NCI-H345 (cell line): ENCODE results near the gene PPIE.

Experiments
- DNase-seq: peaks from one replicate; lab custom pipeline; 2025; lab: John Stamatoyannopoulos, UW

Gene PPIE

DNA sequence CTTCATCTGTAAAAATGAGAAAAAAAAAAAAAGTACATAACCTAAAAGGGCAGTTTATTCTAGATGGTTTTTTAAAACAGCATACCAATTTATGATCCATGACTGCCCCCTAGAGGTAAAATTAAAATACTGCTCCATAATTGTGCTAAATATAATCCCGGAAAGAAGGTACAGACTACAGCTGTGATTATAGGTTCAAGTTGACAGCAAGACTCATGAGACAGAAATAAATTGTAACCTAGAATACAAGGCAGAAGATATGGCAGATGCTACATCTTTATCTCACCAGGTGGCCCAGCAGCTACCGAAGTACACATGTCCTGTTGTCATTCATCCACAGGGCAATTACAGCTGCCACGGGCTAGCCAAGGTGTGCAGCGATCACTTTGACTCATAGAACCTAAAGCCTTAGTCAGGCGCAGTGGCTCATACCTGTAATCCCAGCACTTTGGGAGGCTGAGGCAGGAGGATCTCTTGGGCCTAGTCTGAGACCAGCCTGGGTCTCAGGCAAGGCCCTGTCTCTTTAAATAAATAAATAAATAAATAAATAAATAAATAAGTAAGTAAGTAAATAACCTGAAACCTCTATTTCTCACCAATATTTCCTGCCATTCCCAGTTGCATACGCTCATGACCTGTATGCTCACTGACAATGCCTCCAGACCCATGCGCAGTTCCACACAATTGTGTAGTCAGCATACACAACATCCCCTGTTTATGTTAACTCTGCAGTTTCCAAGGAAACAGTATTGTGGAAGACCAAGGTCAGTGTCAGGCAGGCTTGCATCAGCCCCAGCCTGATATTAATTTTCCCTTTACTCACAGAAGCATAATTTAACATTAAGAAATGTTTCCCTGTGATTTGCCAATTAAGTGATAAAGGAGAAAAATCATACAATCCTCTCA lies 18.3 kb upstream of the PPIE start:
- peak; percentile 70 for DNase-seq

- no peak for DNase-seq
Observed at GRCh38 chr1:39721664-39722063, 17.0 kb upstream of the PPIE start.

DNA sequence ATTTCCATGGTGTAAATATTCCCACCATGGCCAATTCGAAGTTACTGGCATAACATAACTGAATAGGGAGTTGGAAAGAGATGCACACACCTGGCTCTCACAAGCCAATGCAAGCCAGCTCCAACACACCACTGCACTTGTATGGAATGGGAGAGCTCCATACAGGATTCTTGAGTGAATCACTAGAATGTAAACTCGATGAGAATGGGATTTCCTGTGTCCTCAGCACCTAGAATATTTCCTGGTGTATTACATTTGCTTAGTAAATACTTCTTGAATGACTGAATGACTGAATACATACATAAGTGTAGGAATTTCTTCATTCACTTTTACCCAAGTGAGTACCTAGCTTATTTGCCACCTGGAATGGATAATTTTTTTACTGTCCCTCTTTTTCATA lies 16.2 kb upstream of the PPIE start:
- DNase-seq: no peak

GRCh38 chr1:39726600-39726999 lies 12.1 kb upstream of the PPIE start:
- DNase-seq: no peak

DNA sequence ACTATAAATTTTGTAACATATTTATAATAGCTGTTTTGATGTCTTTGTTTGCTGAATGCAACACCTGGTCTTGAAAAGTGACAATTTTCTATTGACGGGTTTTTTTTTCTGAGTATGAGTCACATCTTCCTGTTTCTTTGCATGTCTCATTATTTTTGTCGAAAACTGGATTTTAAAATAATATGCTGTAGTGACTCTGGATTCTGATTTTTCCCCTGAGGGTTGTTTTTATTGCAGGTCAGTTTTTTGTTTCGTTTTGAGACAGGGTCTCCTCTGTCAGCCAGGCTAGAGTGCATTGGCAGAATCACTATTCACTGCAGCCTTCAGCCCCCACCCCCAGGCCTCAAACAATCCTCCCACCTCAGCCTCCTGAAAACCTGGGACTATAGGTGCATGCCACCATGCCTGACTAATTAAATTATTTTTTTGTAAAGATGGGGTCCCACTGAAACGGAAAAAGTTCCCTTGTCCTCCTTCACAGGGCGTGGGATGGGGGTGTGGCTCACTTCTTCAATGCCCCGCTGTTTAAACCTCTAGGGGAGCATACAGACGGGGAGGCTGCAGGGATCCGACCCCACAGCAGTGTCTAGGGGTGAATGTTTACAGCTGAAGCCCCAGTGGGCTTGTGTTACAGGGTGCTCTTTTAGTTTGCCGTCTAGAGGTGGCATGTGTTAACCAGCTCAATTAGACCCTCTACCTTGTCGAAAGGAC lies 11.3 kb upstream of the PPIE start:
- DNase-seq: no peak

DNA sequence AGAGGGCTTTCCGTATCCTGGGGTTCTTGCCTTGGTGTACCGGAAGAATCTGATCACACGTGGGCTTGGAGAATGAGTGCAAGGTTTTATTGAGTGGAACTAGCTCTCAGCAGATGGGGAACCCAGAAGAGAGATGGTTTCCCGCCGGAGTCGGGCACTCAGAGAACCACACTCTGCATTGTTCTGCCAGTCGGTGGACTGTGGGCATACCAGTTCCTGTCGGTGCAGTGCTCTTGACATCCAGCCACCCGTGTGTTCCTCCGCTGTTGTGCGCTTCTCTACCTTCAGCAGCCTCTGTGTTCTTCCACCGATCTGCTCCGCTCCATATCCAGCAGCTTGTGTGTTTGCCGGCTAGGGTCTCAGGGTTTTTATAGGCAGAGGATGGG lies 10.8 kb upstream of the PPIE start:
- no peak for DNase-seq

DNA sequence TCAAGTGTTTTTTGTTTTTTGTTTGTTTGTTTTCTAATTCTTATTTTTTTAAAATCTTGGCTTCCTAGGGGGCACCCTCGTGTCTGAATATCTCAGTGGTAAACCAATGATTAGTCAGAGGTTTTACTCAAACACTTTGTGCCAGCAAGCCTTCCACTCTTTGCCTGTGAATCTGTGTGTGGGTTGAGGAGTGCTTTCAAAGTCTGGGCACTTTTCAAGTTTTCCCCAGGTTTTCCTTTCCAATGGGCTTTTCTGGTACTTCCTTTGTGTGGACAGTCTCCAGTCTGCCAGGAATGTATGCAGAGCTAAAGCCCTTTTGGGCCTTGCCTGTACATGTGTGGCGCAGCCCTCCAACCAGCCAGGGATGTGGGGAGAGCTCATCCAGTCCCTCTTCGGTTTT lies 9.7 kb upstream of the PPIE start:
- no peak for DNase-seq

GRCh38 chr1:39729842-39730241 lies 8.8 kb upstream of the PPIE start:
- no peak for DNase-seq

GRCh38 chr1:39732730-39733129 lies 6.0 kb upstream of the PPIE start:
- DNase-seq: no peak

DNA sequence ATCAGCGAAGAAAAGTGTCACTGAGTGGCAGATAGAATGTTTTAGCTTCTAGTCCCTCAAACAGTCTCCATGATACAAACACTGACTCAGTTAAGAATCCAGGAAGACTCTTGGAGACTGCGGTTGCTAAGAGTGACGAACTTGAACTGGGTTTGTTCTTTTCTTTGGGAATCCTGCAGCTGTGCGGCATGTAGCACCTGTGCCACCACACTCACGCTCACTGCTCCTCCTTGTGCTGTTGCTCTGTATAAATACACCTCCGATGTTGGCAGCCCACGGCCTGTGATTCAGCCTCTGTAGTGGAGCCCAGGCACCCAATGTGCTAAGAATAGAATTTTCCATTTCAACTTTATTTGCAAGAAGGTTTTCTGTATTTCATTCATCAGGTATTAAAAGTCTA lies 5.5 kb upstream of the PPIE start:
- DNase-seq: no peak

DNA sequence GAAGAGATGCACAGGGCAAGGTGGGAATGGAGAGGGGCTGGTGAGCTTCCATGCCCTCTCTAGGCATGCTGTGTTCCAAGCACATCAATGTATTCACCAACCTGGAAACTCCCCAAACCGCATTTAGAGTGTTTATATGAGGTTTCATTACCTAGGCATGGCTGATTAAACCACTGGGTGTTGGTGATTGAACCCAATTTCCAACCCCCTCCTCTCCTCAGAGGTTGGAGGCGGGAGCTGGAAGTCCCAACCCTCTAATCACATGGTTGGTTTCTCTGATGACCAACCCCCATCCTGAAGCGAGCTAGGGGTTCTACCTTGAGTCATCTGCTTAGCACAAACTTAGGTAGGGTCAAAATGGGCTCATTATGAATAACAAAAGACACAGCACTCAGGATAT lies 3.0 kb upstream of the PPIE start:
- no peak for DNase-seq

DNA sequence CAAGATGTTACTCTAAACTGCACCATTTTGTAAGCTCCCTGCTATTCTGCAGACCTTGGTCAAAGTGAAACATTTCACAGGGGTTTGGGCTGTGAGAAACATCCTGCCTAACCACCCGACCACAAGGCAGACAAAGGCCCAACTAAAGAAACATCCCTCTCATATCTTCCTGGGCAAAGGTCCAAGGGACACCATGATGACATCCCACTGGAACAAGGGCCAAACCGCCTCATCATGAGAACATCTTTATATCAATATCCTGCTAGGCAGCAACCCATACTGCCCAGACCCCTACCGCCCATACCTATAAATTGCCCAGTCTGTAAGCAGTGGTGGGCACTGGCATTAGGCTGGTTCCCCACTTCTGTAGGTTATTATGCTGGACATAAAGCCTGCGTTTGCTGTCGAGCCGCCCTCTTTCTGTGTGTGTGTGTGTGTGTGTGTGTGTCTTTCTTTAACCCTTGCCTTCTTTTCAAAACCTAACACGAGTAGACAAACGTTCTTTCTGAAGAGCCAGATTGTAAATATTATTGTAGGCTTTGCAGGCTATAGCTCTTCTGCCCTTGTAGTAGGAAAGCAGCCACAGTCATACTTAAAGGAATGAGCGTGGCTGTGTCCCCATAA lies 1.0 kb upstream of the PPIE start:
- no peak for DNase-seq

DNA sequence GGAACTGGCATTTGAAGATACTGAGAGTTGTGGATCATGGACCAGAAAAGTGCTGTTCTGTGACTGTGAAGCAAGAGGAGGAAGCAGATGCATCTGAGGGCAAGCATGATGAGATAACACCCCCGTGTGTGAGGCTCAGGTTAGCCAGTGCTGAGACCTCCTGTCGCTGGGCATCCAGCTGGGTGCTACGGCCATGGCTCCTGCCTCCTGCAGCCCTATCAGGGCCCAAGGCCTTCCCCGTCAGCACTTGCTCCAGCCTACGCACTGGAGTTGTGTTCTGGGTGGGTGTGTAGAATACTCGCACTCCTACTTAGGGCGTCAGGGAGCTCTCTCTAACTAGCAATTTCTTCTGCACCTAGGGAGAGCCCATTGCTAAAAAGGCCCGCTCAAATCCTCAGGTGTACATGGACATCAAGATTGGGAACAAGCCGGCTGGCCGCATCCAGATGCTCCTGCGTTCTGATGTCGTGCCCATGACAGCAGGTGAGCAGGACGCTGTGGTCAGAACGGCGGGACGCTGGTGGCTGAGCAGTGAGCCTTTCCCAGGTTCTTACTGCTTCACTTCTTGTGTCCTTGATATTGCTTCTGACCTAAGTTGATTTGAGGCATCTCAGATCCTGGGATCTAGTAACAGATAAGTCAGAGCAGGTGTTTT lies 6.5 kb downstream of the PPIE start:
- no peak for DNase-seq

DNA sequence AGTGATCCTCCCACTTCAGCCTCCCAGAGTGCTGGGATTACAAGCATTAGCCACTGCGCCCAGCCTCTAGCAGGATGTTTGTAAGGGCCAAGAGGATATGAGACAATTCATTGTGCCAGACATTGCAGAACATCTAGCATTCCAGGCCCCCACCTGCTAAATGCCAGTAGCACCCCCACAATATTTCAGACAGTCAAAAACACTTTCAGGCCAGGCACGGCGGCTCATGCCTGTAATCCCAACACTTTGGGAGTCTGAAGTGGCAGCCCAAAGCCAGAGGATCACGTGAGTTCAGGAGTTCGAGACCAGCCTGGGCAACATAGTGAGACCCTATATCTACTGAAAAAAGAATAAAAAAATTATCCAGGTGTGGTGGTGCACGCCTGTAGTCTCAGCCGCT lies 12.9 kb downstream of the PPIE start:
- DNase-seq: no peak

DNA sequence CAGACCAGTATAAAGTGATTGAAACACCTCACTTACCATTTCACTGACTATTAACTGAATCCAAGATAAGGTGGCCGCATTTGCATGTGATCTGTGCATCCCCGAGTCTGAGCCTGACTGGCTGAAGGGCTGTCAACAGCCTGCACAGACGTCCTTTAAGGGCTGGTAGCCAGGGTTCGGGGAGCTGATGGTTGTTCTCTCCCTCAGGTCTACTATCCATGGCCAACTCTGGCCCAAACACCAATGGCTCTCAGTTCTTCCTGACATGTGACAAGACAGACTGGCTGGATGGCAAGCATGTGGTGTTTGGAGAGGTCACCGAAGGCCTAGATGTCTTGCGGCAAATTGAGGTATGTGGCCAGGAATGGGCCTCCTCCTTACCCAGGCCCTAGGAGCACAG lies 14.0 kb downstream of the PPIE start:
- DNase-seq: no peak

GRCh38 chr1:39753132-39754025 lies 14.7 kb downstream of the PPIE start:
- no peak for DNase-seq

DNA sequence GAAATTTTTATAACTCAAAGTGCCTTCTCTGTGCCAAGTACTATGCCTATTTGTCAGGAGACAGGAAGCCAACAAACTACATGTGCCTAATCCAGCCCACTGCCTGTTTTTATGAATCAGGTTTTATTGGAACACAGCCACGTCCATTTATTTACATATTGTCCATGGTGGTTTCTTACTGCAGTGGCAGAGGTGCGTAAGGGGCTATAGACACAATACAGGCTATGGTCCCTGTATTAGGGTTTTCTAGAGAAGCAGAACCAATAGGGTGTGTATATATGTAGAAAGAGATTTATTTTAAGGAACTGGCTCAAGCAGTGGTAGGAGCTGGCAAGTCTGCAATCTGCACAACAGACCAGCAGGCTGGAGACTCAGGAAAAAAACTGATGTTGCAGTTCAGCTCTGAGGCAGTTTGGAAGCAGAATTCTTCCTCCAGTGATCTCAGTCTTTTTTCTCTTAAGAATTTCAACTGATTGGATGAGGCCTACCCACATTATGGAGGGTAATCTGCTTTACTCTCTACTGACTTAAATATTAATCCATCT lies 15.4 kb downstream of the PPIE start:
- no peak for DNase-seq

DNA sequence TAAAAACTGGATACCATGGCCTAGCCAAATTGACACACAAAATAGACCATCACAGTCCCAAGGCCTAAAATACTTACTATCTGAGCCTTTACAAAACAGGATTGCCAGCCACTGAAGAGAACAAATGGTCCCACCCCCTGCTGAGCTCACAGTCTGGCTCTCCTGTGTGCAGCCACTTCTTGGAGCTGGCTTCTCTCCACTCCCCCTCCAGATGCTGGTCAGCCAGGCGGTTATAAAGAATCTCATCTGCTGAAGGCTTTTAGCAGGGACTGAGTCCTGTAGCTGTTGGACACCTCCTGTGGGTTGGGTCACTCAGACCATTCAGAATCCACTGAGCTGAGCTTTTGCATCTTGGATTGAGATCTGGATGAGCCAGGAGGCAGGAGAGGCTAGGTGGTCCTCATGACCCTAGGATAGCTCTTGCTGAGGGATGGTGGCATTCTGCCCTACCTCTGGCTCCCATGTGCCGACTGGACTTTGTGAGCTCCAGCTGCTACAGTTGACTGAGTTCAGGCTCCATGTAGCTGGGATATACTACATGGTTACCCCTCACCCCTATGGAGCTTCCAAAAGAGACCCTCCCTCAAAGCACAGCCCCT lies 16.3 kb downstream of the PPIE start:
- DNase-seq: no peak

- DNase-seq: no peak
Observed at GRCh38 chr1:39755965-39756659, 17.4 kb downstream of the PPIE start.

- DNase-seq: no peak
Observed at GRCh38 chr1:39757501-39757900, 18.8 kb downstream of the PPIE start.
